Medulla oblongata (tissue), 1 donor: ENCODE measurements around the gene B4GALT1.

Experiments
- DNase-seq: peaks from one replicate; pipeline ENCODE4 v3.0.0-alpha.2; 2015; ENCODE audit errors: extremely low spot score

The B4GALT1 gene

DNA sequence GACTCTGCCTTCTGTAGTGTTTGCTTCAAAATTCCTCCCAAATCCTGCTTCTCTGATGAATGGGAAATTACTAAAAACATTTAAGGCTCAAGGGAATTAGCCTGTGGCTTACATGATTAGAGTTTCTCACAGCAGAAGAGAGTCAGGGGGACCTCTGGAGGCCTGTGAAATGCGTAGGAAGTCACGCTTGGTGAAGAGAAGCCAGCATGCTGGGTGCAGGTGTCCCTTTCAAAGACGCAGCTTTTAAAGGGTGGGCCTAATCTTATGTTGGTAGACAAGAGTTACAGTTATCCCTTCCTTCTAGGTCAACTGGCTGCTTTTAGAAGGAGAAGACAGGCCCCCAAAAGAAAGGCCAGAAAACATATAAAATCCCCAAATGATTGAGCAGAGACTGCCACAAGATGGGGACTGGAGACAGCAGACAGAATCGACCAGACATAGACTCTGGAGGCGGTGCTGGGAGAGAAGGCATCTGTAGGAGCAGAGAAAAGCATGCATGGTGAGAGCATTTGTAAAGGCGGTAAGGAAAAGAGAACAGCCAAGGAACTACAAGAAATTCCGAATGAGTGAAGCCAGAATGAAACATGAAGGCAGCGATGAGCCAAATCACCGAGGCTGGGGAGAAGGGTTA lies 42.3 kb downstream of the B4GALT1 start:
- no peak for DNase-seq

DNA sequence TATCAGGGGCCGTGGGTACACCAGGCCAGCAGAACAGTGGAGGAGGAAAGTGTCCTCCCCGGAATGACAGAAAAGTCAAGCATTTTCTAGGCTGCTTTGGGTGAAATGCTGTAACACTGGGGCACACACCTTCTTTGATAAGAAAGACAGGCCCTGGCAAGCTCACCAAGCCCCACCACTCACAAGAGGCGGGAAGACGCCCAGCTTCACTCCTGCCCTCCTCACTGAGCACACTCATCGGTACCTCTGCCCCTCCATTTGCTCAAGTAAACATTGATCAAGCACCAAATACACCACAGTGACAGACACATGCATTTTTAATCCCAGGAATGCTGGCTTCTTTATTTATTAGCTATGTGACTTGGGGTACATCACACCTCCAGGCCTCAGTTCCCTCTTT lies 43.1 kb downstream of the B4GALT1 start:
- no peak for DNase-seq

DNA sequence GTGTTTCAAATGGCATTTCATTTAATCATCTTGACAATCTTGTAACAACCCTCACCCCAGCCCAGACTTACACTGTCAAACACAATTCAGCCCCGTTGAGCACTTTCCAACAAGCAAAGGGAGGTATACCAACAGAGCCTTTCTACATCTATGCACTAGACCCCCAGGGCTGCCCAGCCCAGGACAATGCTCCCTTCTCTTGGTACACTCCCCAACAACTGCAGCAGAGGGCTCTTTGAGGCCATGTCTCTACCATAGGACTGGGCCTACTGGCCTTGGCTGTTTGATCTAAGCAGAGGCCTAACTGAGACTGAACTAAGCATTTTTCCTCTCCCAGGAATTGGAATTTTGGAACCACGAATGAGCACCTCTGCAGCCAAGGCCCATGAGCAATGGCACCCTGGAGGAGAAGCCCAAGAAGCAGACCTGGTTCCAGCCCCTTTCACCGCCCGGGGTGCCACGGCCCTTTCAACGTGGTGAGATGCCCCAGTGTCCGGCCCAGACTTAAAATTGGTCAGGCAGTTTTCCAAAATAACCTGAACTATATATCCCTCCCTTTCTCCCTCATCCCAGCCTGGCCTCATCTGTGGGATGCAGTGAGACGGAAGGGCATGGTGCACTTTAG lies 43.6 kb downstream of the B4GALT1 start:
- no peak for DNase-seq

DNA sequence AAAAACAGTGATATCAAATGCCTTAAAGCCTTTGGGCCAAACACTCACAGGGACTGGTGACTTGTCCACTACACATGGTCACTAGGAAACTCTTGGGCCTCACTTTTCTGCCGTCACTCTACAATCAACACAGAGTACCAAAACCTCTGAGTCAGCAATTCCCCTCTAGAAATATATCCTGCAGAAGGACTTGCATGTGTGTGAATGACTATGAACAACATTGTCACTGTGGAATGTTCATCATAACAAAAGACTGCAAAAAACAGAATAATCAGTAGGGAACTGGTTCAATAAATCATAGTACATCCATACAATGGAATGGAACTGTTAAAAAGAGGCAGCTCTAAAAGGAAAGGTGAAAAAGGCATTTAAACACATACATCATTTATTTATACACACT lies 46.5 kb downstream of the B4GALT1 start:
- DNase-seq = no peak

DNA sequence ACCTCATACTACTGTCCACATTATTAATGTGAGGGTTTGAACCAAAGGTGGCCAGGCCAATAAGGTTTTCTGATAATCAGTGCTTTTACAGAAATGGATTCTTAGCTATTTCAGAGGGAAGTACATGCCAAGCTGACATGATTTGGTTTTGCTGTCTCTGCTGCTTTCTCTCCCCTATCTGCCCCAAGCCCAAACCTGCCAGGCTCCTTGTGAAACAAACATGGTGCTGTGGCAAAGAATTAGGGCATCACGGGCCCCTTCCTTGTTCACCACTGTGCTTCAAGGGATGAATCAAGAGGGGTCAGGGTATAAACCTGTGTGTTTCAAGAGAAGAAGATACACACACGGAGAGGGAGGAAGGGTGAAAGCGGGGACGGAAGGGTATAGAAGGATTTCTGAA lies 49.3 kb downstream of the B4GALT1 start:
- no peak for DNase-seq

DNA sequence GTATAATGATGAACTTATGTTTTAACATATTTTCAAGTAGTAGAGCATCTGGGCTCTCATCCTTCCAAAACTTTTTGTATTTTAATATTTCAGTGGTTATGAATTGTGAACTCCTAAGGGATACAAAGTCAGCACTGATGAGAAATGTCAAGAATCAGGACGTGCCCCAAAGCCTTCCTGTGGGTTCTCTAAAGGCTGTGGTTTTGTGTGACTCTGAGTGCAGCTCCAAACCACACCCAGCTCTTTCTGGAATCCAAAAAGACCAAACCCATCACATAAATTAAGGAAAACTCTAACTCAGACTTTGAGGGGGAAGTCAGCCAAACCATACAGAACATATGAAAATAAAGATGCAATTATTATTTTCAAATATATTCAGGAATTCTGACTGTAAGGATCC lies 49.8 kb downstream of the B4GALT1 start:
- DNase-seq = no peak

DNA sequence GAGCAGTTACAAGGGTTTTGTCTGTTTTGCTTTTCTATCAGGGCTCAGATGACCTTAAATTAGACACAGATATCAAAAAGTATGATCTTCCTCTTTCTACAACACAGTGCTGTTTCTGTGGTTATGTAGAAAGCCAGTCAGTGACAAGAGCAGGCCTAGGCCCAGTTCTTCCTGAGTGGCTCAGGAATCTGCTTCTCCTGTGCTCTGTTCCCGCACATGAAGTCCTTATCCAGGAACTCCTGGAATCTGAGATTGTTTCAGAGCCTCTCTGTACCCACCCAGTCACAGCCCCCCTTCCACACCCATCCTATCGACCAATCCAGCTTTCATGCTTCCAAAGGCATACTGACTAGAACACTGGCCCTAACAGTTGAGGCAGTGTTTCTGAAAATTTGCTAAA lies 50.3 kb downstream of the B4GALT1 start:
- no peak for DNase-seq

DNA sequence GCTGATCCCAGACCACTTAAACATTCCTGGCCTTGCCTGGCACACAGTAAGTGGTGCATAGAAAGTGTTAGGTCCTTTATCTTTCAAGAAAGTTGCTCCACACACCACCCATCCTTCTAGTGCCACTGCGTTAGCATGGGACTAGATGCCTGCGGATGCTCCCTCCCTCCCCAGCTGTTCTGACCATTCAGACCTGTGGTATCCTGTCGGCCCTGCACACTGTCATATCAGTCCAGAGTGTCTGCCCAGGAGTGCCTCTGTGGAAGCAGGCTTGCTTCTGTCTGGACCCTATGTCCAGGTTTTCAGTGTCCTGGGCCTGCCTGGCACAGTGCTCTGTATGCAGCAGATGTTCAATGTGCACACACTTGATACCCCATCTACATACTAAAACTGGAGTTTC lies 52.4 kb downstream of the B4GALT1 start:
- no peak for DNase-seq

DNA sequence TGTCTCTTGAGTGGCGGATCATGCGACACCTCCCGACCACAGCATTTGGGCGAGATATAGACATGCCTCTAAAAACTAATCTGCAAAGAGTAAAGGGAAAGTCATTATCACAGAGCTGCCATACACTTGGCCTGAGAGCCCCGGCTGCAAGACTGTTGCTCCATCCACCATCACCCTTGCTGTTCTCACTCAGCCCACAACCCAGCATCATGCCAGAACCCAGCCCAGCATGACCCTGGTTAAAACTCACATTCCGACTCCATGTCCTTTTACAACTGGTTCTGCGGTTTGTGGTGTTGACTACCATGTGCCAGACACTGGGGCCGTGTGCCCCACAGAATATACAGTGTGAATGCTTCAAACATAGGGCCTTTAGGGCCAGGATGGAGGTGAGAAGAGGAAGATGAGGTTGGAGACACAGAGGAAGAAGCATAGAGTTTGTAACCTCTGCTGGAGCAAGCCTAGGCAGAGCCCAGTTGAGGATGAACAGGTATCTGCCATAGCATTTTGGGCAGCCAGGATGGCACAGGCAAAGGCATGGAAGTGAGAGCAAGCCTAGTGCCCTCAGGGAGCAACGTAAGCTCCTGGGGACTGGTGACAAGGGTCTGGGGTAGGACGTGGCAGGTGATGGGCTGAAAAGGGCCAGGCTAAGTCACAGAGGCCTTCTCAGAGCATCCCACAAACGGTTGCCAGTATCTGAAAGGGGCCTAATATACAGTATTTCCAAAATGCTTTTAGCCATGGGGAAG lies 53.2 kb downstream of the B4GALT1 start:
- DNase-seq = no peak

DNA sequence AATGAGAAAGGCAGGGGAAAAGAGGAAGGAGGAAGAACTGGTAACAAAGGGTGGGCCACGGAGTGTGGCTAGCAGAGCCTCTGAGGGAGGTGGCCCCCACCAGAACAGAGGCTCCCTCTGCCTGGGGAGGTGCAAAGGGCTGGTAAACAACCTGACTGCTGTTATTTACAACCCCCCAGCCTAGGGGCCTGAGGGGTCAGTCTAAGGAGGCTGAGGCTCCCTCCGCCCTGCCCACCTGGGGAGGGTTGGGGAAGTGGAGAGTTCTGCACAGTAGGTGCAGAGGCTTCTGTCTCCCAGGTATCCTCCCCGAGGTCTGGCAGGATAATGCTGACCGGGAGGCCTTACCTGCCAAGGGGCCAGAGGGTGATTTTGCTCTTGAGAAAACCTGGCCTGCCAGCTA lies 55.0 kb downstream of the B4GALT1 start:
- no peak for DNase-seq

DNA sequence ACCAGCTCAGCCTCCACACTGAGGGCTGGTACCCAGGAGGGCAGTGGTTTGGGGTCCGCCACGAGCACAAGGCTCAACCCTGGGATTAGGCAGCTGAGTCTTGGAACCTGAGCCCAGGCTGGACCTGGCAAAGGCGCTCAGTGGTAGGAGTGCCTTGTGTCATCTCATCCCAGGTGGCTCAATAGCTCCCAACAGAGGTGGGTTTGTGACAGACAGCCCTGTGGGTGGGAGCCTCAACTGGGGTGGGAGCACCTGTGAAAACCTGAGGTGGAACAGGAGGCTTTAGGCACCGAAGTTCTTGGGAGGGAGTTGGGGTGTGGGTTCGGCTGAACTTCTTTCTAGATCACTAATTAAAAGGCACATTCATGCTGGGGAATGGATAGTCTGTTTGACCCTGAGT lies 55.5 kb downstream of the B4GALT1 start:
- DNase-seq = no peak

DNA sequence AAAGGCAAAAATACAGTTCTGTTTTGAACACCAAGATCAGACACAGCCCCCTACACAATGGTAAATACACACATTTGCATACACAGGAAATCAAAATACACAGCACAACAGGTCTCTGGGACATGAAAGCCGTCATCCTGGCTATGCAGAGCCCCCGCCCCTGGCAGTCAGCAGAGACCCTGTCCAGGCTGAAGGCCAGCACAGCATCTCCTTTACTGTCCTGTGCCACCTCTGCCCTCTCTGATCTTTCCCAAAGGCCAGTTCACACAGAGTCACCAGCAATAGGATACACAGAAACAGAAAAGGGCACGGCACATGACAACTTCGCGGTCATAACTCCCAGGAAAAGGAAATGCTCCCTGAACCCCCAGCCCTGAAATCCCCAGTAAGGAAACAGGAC lies 56.5 kb downstream of the B4GALT1 start:
- DNase-seq = no peak

DNA sequence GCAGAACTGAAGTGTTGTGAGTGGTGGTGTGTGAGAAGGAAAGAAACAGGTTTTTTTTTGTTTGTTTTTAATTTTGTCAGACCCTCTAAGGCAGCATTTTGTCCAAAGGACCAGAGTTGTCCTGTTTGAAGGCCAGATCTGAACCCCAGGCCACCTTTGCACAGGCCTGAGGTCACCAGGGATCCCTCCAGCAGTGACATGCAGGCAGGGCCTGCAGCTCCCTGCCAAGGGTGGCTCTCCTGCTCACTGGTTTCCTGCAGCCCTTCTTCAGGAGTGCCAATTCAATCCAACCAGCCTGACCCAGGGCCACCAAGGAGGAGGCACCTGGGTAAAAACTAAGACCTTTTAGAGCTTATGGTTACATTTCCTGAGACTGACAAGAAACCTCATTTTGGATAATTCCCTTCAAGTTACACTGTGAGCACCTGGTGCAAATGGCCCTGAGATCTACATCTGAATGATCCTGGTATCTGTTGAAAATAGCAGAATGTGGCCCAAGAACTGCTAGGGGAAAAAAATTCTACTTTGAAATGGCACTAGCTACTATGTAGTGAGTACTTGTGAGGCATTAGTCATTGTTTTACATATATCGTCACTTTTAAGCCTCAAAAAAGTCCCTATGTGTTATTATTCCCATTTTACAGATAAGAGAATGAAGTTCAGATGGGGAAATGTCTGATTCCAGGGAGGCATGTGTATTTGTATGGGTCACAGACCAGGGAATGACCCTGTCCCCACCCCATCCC lies 57.1 kb downstream of the B4GALT1 start:
- DNase-seq = no peak

DNA sequence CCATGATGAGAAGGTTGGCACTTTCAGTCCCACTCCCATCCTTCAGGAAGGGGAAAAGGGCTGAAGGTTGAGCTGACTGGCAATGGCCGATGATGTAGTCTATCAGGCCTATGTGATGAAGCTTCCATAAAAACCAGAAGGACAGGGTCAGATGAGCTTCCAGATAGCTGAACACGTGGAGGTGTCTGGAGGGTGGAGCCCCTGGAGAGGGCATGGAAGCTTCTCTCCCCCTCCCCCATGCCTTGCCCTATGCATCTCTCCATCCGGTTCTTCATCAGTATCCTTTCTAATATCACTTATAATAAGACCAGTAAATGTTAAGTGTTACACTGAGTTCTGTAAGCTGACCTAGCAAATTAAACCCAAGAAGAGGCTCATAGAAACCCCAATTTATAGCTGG lies 58.0 kb downstream of the B4GALT1 start:
- no peak for DNase-seq

DNA sequence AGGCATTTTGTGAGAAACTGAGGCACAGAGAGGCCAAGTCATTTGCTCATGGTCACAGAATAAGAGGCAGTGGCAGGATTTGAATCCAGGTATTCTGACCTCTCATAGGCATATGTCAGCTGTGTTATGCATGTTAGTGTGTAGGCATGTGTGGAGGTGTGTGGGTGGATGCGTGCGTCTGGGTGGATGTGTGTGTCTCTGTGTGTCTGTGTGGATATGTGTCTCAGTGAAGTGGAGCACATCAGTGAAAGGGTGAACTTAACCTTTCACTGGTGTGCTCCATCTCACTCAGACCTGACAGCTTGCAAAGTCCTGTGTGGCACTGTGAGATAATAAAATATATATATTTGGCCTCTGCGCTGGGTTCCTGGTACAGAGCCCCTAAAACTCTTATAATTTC lies 58.7 kb downstream of the B4GALT1 start:
- DNase-seq = no peak

DNA sequence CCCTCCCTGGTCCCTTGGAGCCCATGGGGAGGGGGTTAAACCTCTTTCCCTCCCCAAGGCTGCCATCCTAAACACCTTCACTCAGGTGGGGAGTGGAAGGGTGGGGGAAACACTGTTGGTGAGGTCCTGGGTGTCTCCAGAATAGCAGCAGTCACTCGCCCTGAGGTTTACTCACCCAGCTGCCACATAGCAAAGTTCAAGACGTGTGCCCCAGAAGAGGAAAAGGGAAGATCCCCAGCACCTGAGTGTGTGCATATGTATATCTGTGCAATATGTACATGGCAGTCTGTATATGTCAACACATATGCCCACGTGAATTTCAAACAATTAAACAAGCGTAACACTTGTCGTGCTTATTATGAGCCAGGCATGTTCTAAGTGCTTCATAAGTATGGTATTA lies 59.4 kb downstream of the B4GALT1 start:
- no peak for DNase-seq

DNA sequence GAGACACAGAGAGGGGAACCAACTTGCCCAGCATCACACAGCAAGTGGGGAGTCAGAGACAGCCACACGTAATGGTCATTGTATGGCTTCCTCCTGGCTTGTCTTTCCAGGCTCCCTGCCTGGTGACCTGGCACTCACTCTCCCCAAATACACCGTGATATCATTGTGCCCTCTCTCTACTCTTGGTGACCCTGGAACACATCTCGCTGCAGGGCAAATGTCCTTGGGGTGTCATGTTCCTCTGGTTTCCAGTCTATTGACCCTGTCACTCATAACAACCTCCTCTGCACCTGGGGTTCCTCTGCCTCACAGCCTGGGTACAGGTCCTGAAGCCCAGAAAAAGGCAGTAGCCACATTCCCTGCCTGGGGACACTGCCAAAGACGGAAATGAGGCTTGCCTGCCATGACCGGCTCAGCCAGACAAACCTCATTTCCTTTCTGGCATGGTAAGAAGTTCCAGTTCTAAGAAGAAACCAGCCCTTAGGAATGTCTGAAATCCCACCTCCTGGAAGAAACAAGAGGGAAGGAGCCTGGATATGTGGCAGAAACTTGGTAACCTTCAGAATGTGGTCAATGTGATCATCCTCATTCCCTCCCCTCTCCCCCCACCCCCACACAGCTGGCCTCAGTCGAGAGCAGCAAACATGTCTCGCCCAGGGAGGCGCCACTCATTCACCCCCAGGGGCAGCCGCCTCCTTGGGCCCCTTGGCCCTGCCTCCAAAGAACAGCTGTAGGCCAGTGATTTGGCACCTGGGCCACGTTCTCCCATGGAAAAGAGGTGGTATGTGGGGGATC lies 60.1 kb downstream of the B4GALT1 start:
- DNase-seq = peak; percentile 23

DNA sequence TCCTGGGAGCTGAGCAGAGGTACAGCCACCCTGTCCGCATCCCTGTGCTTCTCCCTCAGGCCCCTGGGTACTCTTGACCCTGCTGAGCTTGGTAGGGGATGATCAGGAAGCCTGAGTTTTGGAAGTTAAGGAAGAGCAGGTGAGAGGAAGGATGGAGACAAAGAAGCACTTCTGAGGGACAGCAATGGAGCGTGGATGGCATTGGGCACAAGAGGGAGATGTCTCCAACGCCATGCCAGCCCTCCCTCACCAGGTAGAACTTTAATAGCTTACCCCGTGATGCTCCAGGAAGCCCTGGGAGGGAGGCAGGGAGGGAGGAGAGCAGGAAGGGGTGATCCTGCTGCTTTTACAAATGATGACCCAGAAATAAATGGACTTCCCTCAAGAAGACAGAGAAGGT lies 60.8 kb downstream of the B4GALT1 start:
- DNase-seq = no peak

DNA sequence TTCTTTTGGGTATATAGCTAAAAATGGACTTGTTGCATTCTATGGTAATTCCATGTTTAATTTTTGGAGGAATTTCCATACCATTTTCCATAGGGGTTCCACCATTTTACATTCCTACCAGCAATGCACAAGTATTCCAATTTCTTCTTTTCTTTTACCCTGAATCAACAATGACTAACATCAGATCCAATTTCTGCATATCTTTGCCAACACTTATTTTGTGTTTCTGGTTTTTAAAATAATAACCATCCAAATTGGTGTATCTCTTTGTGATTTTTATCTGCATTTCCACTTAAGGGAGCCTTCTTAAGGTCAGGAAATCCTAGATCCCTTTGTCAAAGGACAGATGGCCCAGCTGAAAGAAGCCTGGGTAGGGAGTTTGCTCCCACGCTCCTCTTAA lies 61.2 kb downstream of the B4GALT1 start:
- DNase-seq = no peak

DNA sequence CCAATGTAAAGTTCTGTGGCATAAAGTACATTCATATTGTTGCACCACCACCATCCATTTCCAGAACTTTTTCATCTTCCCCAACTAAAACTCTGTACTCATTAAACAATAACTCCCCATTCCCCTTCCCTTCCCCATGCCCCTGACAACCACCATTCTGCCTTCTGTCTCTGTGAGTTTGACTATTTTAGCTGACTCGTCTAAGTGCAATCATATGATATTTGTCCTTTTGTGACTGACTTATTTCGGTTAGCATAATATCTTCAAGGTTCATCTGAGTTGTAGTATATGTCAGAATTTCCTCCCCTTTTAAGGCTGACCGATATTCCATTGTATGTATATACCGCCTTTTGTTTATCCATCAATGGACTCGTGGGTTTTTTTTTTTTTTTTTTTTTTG lies 61.6 kb downstream of the B4GALT1 start:
- no peak for DNase-seq

DNA sequence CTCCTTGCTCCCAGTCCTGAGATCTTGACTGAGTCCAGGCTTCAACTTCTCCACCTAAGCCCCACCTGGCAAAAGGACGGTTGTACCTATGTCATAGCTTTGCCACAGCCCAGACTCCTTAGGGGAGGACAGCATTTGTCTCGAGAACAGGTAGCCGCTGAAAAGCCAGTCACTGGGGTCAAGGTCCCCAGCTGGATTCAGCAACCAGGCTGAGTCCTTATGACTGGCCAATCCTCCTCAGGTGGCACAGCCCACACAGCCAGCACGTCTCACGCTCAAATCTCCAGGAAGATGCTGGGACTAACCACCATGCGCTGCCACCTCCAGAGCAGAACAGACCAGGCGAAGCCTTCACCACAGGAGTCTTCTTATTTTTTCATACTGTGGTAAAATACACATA lies 62.7 kb downstream of the B4GALT1 start:
- no peak for DNase-seq
